ENCODE results near the gene SETBP1. TPM values are rescaled to one million over a fixed set of nuclear protein-coding genes. Genes with fewer than 3 reads are reported as not detected.

The SETBP1 gene
- total and polyA plus RNA-seq, 9 of the 15 experiments (the other 6 are each of a cell fraction or from before 2014, with no cell fraction given): under 0.01 to 0.13 (median 0.04) TPM

DNA sequence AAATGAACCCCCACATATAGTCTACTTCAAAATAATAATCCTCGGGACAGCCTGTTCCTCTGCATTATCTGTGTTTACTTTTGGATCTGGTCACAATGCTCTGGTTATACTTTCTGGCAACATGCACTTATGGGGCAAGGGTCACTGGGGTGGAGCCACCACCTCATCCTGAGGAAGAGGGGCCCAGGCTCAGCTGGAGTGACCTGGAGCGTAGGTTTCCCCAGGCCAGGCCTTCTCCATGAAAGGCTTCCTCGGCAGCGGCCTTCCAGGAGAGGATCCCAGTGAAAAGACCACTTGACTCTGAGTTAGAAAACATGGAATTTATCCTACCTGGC lies 237.4 kb downstream of the SETBP1 start:
- no peaks in the 10 kb centered on the region for H3K36me3 ChIP-seq (ENCODE audit: control insufficient read depth, insufficient read depth, low read length)
- DNase-seq (ENCODE audit: extremely low read depth in 1 of 4, low spot score in 3 of 4): no peak
- H3K4me1 ChIP-seq (replicated peaks in 1 of 2; ENCODE audit: control insufficient read depth in 2 of 2, insufficient read depth in 2 of 2, low read length in 2 of 2): no peaks in the 10 kb centered on the region
- CTCF ChIA-PET (ENCODE audit: low intra/inter-chr PET ratio): no interaction called here
- POLR2A ChIA-PET: no interaction called here
- H4K20me1 ChIP-seq (replicated peaks; ENCODE audit: control insufficient read depth, insufficient read depth, low read length): no peaks in the 10 kb centered on the region
- H3K27ac ChIP-seq (ENCODE audit: extremely low read depth, low read depth, low read length): no peak overlapping the region
- FAIRE-seq: no peak
- H2AFZ ChIP-seq (ENCODE audit: low read depth, low read length): no peak overlapping the region
- H3K79me2 ChIP-seq (ENCODE audit: control insufficient read depth, insufficient read depth, low read length): no peaks in the 10 kb centered on the region
- ATAC-seq: no peak
- no peaks in the 10 kb centered on the region for H3K27me3 ChIP-seq (ENCODE audit: control insufficient read depth in 2 of 2, insufficient read depth in 2 of 2, low read length in 2 of 2)
- no TSS peak for BruUV-seq (replicated peaks)
- H3K9ac ChIP-seq (ENCODE audit: insufficient read depth in 1 of 2, low read depth in 2 of 2, low read length in 2 of 2): no peak overlapping the region
- H3K4me2 ChIP-seq (ENCODE audit: insufficient read depth, low read length): no peak overlapping the region
- no peak overlapping the region for H3K4me3 ChIP-seq
- in situ Hi-C loops (cut with MboI) (no loop called here), intact Hi-C loops (cut with micrococcal nuclease) (no loop called here)
- no peaks in the 10 kb centered on the region for H3K9me1 ChIP-seq (ENCODE audit: control insufficient read depth, insufficient read depth, low read length)
- H3K9me3 ChIP-seq (replicated peaks; ENCODE audit: control insufficient read depth, insufficient read depth, low read depth, low read length): no peaks in the 10 kb centered on the region
- 0% methylated on average over 4 of the region's 4 CpGs for WGBS (ENCODE audit: insufficient coverage, low coverage, missing lambda C conversion rate)
- TF ChIP-seq NFYB (IDR thresholded peaks at IDR 0.05; ENCODE audit: extremely low read depth, insufficient read length) (no peak), ZKSCAN3 (CRISPR knock-in tag; IDR thresholded peaks at IDR 0.05) (no peak), NFATC3 (IDR thresholded peaks at IDR 0.05) (no peak), GATAD2B (IDR thresholded peaks at IDR 0.05; ENCODE audit: borderline replicate concordance) (no peak), MED1 (CRISPR knock-in tag; IDR thresholded peaks at IDR 0.05; ENCODE audit: borderline replicate concordance) (no peak), CBX1 (IDR thresholded peaks at IDR 0.05; ENCODE audit: low read depth) (no peak), ELF4 (CRISPR knock-in tag; IDR thresholded peaks at IDR 0.05) (no peak), ZBTB7A (IDR thresholded peaks at IDR 0.05; ENCODE audit: borderline replicate concordance, control insufficient read depth, low read depth, low read length) (no peak)
- TF ChIP-seq, protein P1, sequence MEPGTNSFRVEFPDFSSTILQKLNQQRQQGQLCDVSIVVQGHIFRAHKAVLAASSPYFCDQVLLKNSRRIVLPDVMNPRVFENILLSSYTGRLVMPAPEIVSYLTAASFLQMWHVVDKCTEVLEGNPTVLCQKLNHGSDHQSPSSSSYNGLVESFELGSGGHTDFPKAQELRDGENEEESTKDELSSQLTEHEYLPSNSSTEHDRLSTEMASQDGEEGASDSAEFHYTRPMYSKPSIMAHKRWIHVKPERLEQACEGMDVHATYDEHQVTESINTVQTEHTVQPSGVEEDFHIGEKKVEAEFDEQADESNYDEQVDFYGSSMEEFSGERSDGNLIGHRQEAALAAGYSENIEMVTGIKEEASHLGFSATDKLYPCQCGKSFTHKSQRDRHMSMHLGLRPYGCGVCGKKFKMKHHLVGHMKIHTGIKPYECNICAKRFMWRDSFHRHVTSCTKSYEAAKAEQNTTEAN (CRISPR knock-in tag; IDR thresholded peaks at IDR 0.05): no peak
- TF ChIP-seq, protein P2, sequence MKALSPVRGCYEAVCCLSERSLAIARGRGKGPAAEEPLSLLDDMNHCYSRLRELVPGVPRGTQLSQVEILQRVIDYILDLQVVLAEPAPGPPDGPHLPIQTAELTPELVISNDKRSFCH (CRISPR knock-in tag; IDR thresholded peaks at IDR 0.05): no peak
- TF ChIP-seq, protein P2 (tag; IDR thresholded peaks at IDR 0.05): no peak
- TF ChIP-seq, protein P3, sequence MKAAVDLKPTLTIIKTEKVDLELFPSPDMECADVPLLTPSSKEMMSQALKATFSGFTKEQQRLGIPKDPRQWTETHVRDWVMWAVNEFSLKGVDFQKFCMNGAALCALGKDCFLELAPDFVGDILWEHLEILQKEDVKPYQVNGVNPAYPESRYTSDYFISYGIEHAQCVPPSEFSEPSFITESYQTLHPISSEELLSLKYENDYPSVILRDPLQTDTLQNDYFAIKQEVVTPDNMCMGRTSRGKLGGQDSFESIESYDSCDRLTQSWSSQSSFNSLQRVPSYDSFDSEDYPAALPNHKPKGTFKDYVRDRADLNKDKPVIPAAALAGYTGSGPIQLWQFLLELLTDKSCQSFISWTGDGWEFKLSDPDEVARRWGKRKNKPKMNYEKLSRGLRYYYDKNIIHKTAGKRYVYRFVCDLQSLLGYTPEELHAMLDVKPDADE (conservative IDR thresholded peaks at IDR 0.05; ENCODE audit: control insufficient read depth, low read depth, low read length): no peak
- TF ChIP-seq, protein P4, sequence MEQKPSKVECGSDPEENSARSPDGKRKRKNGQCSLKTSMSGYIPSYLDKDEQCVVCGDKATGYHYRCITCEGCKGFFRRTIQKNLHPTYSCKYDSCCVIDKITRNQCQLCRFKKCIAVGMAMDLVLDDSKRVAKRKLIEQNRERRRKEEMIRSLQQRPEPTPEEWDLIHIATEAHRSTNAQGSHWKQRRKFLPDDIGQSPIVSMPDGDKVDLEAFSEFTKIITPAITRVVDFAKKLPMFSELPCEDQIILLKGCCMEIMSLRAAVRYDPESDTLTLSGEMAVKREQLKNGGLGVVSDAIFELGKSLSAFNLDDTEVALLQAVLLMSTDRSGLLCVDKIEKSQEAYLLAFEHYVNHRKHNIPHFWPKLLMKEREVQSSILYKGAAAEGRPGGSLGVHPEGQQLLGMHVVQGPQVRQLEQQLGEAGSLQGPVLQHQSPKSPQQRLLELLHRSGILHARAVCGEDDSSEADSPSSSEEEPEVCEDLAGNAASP (IDR thresholded peaks at IDR 0.05): no peak
